Lung (tissue), 12 donors: ENCODE measurements around the gene CYP2S1. TPM values are rescaled to one million over a fixed set of nuclear protein-coding genes. Genes with fewer than 3 reads are reported as not detected.

Experiments used
- ATAC-seq: fragments of 200-7000 bp; cut with Tn5 transposase; one replicate; pipeline ENCODE4 v1.9.1; 2020; ENCODE audit warnings: moderate number of reproducible peaks; ENCODE audit not compliant: insufficient read depth, low FRiP score
- DNase-seq, 3 donors: peaks; one replicate each; pipeline ENCODE4 v3.0.0-alpha.2; 2013 to 2017
- H3K27ac ChIP-seq, 2 donors: one replicate each; pipeline ENCODE4 v1.5.1; 2013; ENCODE audit warnings: mild to moderate bottlenecking in 2 of 2, moderate library complexity in 2 of 2, control low read depth in 1 of 2, inconsistent platforms in 1 of 2, low read depth in 1 of 2, low read length in 1 of 2
- H3K27me3 ChIP-seq, 3 donors: one replicate each; pipeline ENCODE4 v1.5.1; 2013; ENCODE audit warnings: low read length in 2 of 3; ENCODE audit not compliant: control insufficient read depth in 3 of 3, insufficient read depth in 3 of 3
- H3K36me3 ChIP-seq, 4 donors: one replicate each; pipeline ENCODE4 v1.5.1; 2013; ENCODE audit warnings: low read length in 4 of 4, mild to moderate bottlenecking in 1 of 4, moderate library complexity in 1 of 4; ENCODE audit not compliant: control insufficient read depth in 4 of 4, insufficient read depth in 4 of 4
- H3K4me1 ChIP-seq, 5 donors: one replicate each; pipeline ENCODE4 v1.5.1; 2013; ENCODE audit warnings: low read length in 5 of 5, mild to moderate bottlenecking in 2 of 5, moderate library complexity in 1 of 5; ENCODE audit not compliant: control insufficient read depth in 5 of 5, insufficient read depth in 5 of 5
- H3K4me3 ChIP-seq: one replicate; pipeline ENCODE4 v1.5.1; 2013; ENCODE audit warnings: mild to moderate bottlenecking, control low read depth, moderate library complexity
- H3K9ac ChIP-seq, 2 donors: one replicate each; pipeline ENCODE4 v1.5.1; 2013; ENCODE audit warnings: low read length in 2 of 2, control low read depth in 1 of 2; ENCODE audit not compliant: insufficient read depth in 1 of 2
- H3K9me3 ChIP-seq, 4 donors: one replicate each; pipeline ENCODE4 v1.5.1; 2013; ENCODE audit warnings: low read length in 3 of 4, mild to moderate bottlenecking in 1 of 4, moderate library complexity in 1 of 4; ENCODE audit not compliant: control insufficient read depth in 4 of 4, insufficient read depth in 3 of 4
- WGBS, 2 donors: extraction: QIAGEN DNeasy Blood & Tissue Kit; methylation state at CpG; one replicate each; pipeline ENCODE4 v1.1.7; 2013; 5-methylcytosine and 5-hydroxymethylcytosine counted together
- polyA plus RNA-seq, 2 donors: library from polyadenylated mRNA; stranded (reverse); fragments of 200-250 nt; gene quantifications; one replicate each; pipeline ENCODE4 v1.2.1, GENCODE V29; 2013
- total RNA-seq, 2 donors: library from RNA; depleted of rRNA in 1 of 2; stranded (reverse); fragments of >200 nt in 1 of 2; gene quantifications; one replicate each; pipeline ENCODE4 v1.2.1, GENCODE V29; 2014 to 2021
- TF ChIP-seq, protein P1 (sequence below): IDR thresholded peaks from 2 replicates; pipeline ENCODE4 v1.5.1; 2012; ENCODE audit warnings: mild to moderate bottlenecking; ENCODE audit errors: control extremely low read depth, extremely low read depth
- donor health status: control.
- donor health status: control.
- donor health status: Bipolar disorder and iron deficiency.
- donor health status: healthy.
- donor health status: DM: yes; HTN: yes; CAD: no.

CYP2S1 gene
- total and polyA plus RNA-seq, 4 donors, result 5.2 to 13.2 (median 7.5) TPM

DNA sequence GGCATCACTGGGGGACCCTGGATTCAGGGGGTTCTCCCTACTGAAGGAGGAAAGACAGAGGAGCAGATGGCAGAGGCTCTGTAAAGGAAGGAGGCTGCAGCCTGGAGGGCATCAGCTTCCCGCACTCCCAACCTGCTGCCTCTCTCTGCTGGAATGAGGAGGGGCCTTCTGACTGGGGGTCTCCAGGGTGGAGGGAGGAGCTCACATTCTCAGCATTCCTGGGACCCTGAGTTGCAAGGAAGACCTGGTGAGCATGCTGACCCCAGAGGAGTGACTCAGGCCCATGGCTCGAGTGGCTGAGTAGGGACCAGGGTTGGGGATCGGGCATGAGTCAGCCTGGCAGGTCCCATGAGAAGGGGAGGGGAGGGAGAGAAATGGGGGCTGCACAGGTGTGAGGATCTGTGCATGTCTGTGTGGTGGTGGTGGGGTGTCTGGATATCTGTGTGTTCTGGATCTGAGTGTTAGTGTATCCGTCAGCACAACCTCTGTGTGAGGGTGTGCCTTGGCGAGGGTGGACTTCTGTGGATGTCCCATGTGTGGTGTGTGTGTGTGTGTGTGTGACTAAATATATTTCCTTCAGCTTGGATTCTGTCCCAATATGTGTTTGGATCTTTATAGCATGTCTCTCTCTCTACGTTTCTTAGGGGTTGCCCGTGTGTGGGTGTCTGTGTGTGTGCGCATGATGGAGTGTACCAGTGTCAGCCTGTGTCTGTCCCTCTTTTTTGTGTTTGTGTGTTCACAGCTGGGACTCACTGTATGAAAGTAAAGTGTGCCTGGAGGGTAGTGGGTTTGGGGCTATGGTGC is 30.6 kb downstream of the CYP2S1 start:
- peaks cover 0 to 23% (median 5%) of the 10 kb centered on the region in 5 donors for H3K4me1 ChIP-seq
- no peaks in the 10 kb centered on the region for H3K27me3 ChIP-seq
- no peak overlapping the region for H3K4me3 ChIP-seq
- no peak for DNase-seq
- no peak for ATAC-seq
- peaks cover 0 to 7% (median 0%) of the 10 kb centered on the region in 4 donors for H3K36me3 ChIP-seq
- no peak overlapping the region for H3K9ac ChIP-seq
- peak overlapping the region; percentile 26 to 43 for H3K27ac ChIP-seq
- TF ChIP-seq, protein P1, sequence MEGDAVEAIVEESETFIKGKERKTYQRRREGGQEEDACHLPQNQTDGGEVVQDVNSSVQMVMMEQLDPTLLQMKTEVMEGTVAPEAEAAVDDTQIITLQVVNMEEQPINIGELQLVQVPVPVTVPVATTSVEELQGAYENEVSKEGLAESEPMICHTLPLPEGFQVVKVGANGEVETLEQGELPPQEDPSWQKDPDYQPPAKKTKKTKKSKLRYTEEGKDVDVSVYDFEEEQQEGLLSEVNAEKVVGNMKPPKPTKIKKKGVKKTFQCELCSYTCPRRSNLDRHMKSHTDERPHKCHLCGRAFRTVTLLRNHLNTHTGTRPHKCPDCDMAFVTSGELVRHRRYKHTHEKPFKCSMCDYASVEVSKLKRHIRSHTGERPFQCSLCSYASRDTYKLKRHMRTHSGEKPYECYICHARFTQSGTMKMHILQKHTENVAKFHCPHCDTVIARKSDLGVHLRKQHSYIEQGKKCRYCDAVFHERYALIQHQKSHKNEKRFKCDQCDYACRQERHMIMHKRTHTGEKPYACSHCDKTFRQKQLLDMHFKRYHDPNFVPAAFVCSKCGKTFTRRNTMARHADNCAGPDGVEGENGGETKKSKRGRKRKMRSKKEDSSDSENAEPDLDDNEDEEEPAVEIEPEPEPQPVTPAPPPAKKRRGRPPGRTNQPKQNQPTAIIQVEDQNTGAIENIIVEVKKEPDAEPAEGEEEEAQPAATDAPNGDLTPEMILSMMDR, result no peak
- WGBS, 2 donors, result 46 to 71% methylated on average over 8 of the region's 8 CpGs
- H3K9me3 ChIP-seq, result no peaks in the 10 kb centered on the region

DNA sequence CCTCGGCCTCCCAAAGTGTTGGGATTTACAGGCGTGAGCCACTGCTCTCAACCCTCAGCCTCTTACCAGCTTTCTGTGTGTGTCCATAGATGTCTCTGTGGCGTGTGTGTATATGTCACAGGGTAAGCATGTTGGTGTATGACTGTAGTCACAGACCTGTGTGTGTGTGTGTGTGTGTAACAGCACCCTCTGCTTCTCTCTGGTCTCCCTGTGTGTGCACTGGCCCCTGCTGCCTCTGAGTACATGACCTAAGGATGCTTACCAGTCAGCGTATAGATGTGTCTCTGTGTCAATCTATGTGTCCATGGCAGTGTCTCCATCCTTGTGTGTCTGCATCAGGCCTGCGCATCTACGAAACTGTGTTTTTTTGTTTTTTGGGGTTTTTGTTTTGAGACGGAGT is 31.6 kb downstream of the CYP2S1 start:
- Histone ChIP-seq H3K4me3 (no peak overlapping the region), H3K9ac (no peak overlapping the region), H3K36me3 (peaks cover 0 to 7% (median 0%) of the 10 kb centered on the region in 4 donors), H3K27ac (no peak overlapping the region), H3K27me3 (no peaks in the 10 kb centered on the region), H3K4me1 (peaks cover 0 to 23% (median 5%) of the 10 kb centered on the region in 5 donors), H3K9me3 (no peaks in the 10 kb centered on the region)
- DNase-seq (no peak), ATAC-seq (no peak)
- 95 to 97% methylated on average over 7 of the region's 7 CpGs for WGBS, 2 donors
- TF ChIP-seq, protein P1, result no peak

DNA sequence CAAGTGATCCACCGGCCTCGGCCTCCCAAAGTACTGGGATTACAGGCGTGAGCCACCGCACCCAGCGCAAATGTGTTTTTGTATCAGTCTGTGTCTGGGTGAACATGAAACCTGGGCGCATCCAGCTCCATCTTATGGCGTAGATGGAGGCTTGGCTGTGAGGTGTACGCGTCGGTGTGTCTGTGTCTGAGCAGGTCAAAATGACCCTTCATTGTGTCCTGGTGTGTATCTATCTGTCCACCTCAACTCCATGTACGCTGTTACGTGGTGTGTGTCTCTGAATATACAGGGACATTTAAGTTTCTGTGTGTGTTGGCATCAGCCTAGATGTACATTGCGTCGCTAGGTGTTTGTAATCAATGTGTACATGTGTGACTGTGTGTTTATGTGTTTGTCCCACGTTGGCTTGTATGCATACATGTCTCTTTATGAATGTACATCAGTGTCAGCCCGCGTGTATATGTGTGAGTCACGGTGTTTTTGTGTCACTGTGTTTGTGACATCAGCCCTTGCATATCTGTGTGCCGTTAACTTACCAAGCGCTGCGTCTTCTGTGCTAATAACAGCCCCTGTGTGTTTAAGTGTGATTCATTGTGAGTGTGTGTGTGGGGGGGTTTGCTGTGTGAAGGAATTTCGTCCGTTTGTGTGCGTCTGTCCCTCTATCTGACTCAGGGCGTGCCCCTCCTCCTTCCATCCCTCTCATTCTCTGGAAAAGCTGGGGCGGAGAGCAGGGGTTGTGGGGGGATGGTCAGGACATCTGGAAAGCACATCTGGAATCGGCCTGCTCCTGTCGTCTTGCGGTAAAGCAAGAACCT is 32.4 kb downstream of the CYP2S1 start:
- peaks cover 0 to 4% (median 0%) of the 10 kb centered on the region in 3 donors for H3K27me3 ChIP-seq
- H3K9ac ChIP-seq, result no peak overlapping the region
- no peaks in the 10 kb centered on the region for H3K9me3 ChIP-seq
- peaks cover 0 to 15% (median 5%) of the 10 kb centered on the region in 5 donors for H3K4me1 ChIP-seq
- WGBS, 2 donors, result 52 to 58% methylated on average over 28 to 29 of the region's 29 CpGs
- ATAC-seq (peak; percentile 70), DNase-seq (peak in 2 of 3 donors; percentile 63 to 69)
- peaks cover 0 to 7% (median 0%) of the 10 kb centered on the region in 4 donors for H3K36me3 ChIP-seq
- TF ChIP-seq, protein P1, result no peak
- H3K27ac ChIP-seq, result peak overlapping the region; percentile 74 to 88
- no peak overlapping the region for H3K4me3 ChIP-seq
